GM18499 (cell line): ENCODE data around the gene C6orf58.
"Not testable (repeated sequence)": the region's sequence is repeated elsewhere in the genome, so short reads cannot be mapped to it uniquely, and the experiment has no call there.

Experiments
- ATAC-seq: cut with Tn5 transposase; IDR thresholded peaks from one replicate; pipeline ENCODE4 v1.9.1; 2021; ENCODE audit warnings: moderate number of reproducible peaks; ENCODE audit not compliant: insufficient read depth, unreplicated experiment

C6orf58 gene

GRCh38 chr6:127589135-127589534, 12.2 kb downstream of the C6orf58 start:
- no peak for ATAC-seq

GRCh38 chr6:127590344-127590743, 13.4 kb downstream of the C6orf58 start:
- ATAC-seq: no peak

DNA sequence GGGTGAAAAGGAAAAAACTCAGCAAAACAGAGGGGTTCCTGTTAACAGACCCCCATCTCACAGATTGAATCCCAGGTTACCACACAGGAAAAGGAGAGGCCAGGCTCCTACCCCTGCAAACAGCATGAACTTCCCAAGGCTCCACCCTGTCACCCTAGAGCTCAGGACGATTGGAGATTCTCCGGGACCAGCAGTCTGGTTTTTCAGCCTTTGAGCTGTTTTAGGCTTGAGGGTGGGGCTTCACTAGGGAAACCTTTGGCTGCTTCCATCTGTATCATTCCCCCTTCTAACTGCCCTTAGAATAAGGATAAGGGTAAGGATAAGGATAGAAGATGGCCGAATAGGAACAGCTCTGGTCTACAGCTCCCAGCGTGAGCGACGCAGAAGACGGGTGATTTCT, 16.0 kb downstream of the C6orf58 start:
- ATAC-seq: no peak

DNA sequence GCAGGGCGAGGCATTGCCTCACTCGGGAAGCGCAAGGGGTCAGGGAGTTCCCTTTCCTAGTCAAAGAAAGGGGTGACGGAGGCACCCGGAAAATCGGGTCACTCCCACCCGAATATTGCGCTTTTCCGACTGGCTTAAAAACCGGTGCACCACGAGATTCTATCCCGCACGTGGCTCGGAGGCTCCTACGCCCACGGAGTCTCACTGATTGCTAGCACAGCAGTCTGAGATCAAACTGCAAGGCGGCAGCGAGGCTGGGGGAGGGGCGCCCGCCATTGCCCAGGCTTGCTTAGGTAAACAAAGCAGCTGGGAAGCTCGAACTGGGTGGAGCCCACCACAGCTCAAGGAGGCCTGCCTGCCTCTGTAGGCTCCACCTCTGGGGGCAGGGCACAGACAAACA, 16.5 kb downstream of the C6orf58 start:
- not testable (repeated sequence) for ATAC-seq

DNA sequence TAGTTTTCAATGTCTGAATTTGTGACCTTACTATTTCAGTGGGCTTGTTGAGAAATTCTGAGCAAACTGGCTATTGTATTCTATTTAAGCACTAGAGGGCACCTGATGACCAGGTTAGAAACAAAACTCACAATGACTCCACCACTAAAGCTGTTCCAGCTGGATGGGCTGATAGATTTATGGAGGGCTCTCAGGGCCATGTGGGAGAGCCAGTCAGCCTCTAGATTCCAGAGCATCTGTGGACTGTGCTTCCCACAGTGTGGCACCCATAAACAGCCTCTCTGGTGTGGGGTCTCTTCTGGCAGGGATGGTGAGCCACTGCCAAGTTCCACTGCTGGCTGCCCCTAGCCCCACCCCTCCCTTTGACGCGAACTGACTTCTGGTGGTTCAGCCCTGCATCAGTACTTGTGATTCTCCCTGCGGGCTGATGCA, 29.2 kb downstream of the C6orf58 start:
- ATAC-seq: no peak

GRCh38 chr6:127608554-127609270, 31.7 kb downstream of the C6orf58 start:
- ATAC-seq: no peak

- no peak for ATAC-seq
These were observed 41.8 kb downstream of the C6orf58 start for GRCh38 chr6:127618729-127619128.

DNA sequence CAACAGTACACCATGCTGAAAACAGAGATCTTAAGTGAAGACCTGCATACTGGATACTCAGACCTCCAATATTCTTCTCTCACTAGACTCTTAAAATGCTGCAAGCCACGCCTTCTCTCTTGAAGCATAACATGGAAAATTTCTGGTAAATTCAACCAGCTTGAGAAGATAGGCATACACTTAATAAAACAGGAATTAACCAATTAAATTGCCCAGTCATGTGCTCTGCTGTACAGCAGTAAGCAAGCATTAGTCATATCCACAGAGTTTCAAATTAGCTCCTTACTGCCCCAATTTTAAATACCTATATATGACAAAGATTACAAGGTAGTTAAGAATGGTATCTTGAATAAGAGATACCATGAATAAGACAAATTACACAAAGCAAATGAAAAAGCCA, 53.8 kb downstream of the C6orf58 start:
- no peak for ATAC-seq

DNA sequence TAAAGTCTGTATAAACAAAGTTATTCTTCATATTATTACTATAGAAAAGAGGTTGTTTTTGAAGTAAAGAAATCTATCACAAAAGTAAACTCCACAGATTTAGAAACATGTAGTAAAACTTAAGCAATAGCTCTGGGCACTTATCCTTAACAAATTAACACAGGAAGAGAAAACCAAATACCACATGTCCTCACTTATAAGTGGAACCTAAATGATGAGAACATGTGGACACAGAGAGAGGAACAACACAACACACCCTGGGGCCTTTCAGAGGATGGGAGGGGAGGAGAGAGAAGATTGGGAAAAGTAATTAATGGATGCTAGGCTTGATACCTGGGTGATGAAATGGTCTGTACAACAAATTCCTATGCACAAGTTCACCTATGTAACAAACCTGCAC, 57.2 kb downstream of the C6orf58 start:
- no peak for ATAC-seq

DNA sequence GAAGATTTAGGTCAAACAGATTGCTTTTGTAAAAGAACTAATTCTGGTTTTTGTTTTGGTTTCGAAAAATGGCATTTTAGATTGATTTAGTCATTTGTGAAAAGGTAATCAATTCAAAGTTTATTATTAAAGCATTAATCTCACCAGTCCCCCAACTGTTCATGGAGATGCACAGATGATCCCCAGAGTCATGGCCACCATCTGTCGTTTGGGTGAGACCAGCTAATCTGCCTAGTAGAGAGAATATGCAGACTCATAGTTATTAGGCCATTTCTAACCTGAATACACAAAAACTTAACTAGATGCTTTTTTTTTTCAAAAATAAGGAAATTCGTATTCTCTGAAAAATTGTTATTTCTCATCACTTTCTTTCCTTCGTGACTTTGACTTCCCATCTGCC, 58.1 kb downstream of the C6orf58 start:
- no peak for ATAC-seq

- no peak for ATAC-seq
These were observed 60.9 kb downstream of the C6orf58 start for GRCh38 chr6:127637830-127638409.
